Keratinocyte (primary cell): ENCODE data around the gene OGFOD3.

Source experiments
- EZH2 ChIP-seq: IDR thresholded peaks from one replicate; pipeline ENCODE4 v1.6.1; 2012; ENCODE audit warnings: inconsistent platforms, mild to moderate bottlenecking, low read length, moderate library complexity
- TF ChIP-seq, protein P1 (sequence below), 3 experiments: IDR thresholded peaks in 1 of 3; conservative IDR thresholded peaks in 1 of 3; optimal IDR thresholded peaks in 1 of 3; 2 replicates in 2 of 3; 3 replicates in 1 of 3; pipeline versions ENCODE3 to v1.5.1; 2011; ENCODE audit warnings: low read length in 3 of 3, mild to moderate bottlenecking in 3 of 3, moderate library complexity in 2 of 3, control low read depth in 1 of 3, inconsistent platforms in 1 of 3; ENCODE audit not compliant: insufficient read depth in 2 of 3; ENCODE audit errors: extremely low read depth in 1 of 3

DNA sequence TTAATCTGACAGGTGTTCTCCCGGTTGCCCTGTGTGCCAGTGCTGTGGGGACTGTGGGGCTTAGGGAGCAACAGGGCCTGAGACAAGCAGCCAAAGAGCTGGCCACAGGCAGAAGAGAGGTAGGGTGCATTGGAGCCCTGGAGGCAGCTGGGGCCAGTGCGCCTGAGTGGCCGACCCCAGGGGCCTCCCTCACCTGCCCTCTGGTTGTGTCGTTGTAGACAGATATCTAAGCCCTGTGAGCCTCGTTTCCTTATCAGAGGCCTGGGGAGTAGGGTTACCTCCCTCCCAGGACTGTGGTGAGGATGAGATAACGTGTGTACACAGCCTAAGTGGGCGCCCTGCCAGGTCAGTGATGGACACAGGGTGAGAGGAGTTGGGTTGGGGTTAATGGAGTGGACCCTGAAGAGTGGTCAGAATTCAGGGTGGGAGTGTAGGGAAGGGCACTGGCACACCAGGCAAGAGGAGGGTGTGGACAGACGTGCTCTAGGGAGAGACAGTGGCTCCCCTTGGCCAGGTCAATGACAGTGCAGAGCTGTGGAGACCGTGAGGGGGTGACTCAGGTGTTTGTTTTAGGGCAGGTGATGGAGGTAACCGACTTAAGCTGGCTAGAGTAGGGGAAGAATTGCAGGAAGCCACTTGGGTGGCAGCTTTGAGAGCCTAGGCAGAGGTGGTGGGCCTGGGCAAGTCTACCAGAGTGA, 43.6 kb upstream of the OGFOD3 start:
- TF ChIP-seq EZH2 = no peak
- TF ChIP-seq, protein P1, sequence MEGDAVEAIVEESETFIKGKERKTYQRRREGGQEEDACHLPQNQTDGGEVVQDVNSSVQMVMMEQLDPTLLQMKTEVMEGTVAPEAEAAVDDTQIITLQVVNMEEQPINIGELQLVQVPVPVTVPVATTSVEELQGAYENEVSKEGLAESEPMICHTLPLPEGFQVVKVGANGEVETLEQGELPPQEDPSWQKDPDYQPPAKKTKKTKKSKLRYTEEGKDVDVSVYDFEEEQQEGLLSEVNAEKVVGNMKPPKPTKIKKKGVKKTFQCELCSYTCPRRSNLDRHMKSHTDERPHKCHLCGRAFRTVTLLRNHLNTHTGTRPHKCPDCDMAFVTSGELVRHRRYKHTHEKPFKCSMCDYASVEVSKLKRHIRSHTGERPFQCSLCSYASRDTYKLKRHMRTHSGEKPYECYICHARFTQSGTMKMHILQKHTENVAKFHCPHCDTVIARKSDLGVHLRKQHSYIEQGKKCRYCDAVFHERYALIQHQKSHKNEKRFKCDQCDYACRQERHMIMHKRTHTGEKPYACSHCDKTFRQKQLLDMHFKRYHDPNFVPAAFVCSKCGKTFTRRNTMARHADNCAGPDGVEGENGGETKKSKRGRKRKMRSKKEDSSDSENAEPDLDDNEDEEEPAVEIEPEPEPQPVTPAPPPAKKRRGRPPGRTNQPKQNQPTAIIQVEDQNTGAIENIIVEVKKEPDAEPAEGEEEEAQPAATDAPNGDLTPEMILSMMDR (optimal IDR thresholded peaks at IDR 0.05 in 1 of 3, IDR thresholded peaks at IDR 0.05 in 1 of 3, conservative IDR thresholded peaks at IDR 0.05 in 1 of 3; ENCODE audit: extremely low read depth in 1 of 3, insufficient read depth in 2 of 3, low read length in 3 of 3) = no peak
